MM.1S (cell line): Measurements from ENCODE around the gene NBEA.

Experiments
- EZH2 ChIP-seq: fragments of 300-600 bp; sonication (generic); optimal IDR thresholded peaks from 2 replicates; pipeline ENCODE3; 2017; ENCODE audit warnings: low read depth, mild to moderate bottlenecking, antibody characterized with exemption, low read length, mixed read lengths
- TF ChIP-seq, protein P1 (sequence below): fragments of 300-600 bp; sonication (generic); IDR thresholded peaks from 2 replicates; pipeline ENCODE4 v1.5.1; 2016; ENCODE audit warnings: antibody characterized with exemption, low read length, mixed read lengths

DNA sequence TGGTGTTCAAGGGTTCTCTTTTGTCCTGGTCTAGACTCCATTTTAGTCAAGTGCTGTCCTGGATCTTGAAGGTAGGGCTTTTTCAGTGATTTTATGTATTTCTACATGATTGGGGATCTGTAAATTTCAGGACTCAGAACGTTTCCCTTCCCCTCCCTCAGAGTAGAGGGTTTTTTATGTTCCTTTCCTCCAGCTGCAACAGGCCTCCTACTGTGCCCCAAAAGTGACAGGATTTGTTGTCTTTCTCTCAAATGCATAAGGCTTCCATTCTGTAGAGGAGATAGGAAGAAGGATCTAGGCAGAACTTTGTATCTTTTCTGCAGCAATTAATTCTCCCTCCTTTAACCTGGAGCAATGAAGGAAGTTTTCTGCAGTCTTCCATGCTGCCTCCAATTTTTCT, 283.1 kb downstream of the NBEA start:
- TF ChIP-seq, protein P1, sequence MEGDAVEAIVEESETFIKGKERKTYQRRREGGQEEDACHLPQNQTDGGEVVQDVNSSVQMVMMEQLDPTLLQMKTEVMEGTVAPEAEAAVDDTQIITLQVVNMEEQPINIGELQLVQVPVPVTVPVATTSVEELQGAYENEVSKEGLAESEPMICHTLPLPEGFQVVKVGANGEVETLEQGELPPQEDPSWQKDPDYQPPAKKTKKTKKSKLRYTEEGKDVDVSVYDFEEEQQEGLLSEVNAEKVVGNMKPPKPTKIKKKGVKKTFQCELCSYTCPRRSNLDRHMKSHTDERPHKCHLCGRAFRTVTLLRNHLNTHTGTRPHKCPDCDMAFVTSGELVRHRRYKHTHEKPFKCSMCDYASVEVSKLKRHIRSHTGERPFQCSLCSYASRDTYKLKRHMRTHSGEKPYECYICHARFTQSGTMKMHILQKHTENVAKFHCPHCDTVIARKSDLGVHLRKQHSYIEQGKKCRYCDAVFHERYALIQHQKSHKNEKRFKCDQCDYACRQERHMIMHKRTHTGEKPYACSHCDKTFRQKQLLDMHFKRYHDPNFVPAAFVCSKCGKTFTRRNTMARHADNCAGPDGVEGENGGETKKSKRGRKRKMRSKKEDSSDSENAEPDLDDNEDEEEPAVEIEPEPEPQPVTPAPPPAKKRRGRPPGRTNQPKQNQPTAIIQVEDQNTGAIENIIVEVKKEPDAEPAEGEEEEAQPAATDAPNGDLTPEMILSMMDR = no peak
- no peak for TF ChIP-seq EZH2
